ENCODE results near the gene HMCES.

The HMCES gene

GRCh38 chr3:129326138-129326537 lies 47.5 kb downstream of the HMCES start:
- no peaks in the 10 kb centered on the region for H3K36me3 ChIP-seq (ENCODE audit: insufficient read depth)
- H3K9ac ChIP-seq = no peak overlapping the region
- H3K4me2 ChIP-seq = no peak overlapping the region
- peaks cover 28% of the 10 kb centered on the region for H3K4me1 ChIP-seq (ENCODE audit: low read depth, poor library complexity, severe bottlenecking)
- TF ChIP-seq CTCF (conservative IDR thresholded peaks at IDR 0.05; ENCODE audit: low read depth, low read length) = no peak
- H3K79me2 ChIP-seq (ENCODE audit: insufficient read depth, low read depth) = no peaks in the 10 kb centered on the region
- H2AFZ ChIP-seq (ENCODE audit: low read depth) = no peak overlapping the region
- H3K27ac ChIP-seq = no peak overlapping the region
- H3K27me3 ChIP-seq (ENCODE audit: insufficient read depth, low read depth) = no peaks in the 10 kb centered on the region
- no peak overlapping the region for H3K4me3 ChIP-seq (IDR thresholded peaks at IDR 0.05; ENCODE audit: insufficient read depth, low read depth, low read length)
- H4K20me1 ChIP-seq (ENCODE audit: insufficient read depth) = no peaks in the 10 kb centered on the region

GRCh38 chr3:129326595-129326994 lies 47.9 kb downstream of the HMCES start:
- Histone ChIP-seq H3K27me3 (ENCODE audit: insufficient read depth, low read depth) (no peaks in the 10 kb centered on the region), H2AFZ (ENCODE audit: low read depth) (no peak overlapping the region), H3K79me2 (ENCODE audit: insufficient read depth, low read depth) (no peaks in the 10 kb centered on the region), H3K9ac (no peak overlapping the region), H3K27ac (no peak overlapping the region), H3K36me3 (ENCODE audit: insufficient read depth) (no peaks in the 10 kb centered on the region), H4K20me1 (ENCODE audit: insufficient read depth) (no peaks in the 10 kb centered on the region), H3K4me2 (no peak overlapping the region), H3K4me1 (ENCODE audit: low read depth, poor library complexity, severe bottlenecking) (peaks cover 28% of the 10 kb centered on the region), H3K4me3 (IDR thresholded peaks at IDR 0.05; ENCODE audit: insufficient read depth, low read depth, low read length) (no peak overlapping the region)
- no peak for TF ChIP-seq CTCF (conservative IDR thresholded peaks at IDR 0.05; ENCODE audit: low read depth, low read length)

- Histone ChIP-seq H3K27me3 (ENCODE audit: insufficient read depth, low read depth) (no peaks in the 10 kb centered on the region), H4K20me1 (ENCODE audit: insufficient read depth) (no peaks in the 10 kb centered on the region), H3K27ac (no peak overlapping the region), H3K4me3 (IDR thresholded peaks at IDR 0.05; ENCODE audit: insufficient read depth, low read depth, low read length) (no peak overlapping the region), H3K36me3 (ENCODE audit: insufficient read depth) (no peaks in the 10 kb centered on the region), H3K4me1 (ENCODE audit: low read depth, poor library complexity, severe bottlenecking) (peaks cover 28% of the 10 kb centered on the region), H3K79me2 (ENCODE audit: insufficient read depth, low read depth) (no peaks in the 10 kb centered on the region), H3K9ac (no peak overlapping the region), H3K4me2 (no peak overlapping the region), H2AFZ (ENCODE audit: low read depth) (no peak overlapping the region)
- no peak for TF ChIP-seq CTCF (conservative IDR thresholded peaks at IDR 0.05; ENCODE audit: low read depth, low read length)
These were observed 48.8 kb downstream of the HMCES start for GRCh38 chr3:129327510-129327909.

- H3K4me3 ChIP-seq (IDR thresholded peaks at IDR 0.05; ENCODE audit: insufficient read depth, low read depth, low read length) = no peak overlapping the region
These were observed 51.2 kb downstream of the HMCES start for GRCh38 chr3:129329858-129330257.

More at GRCh38 chr3:129329858-129330257, 51.2 kb downstream of the HMCES start:
- Histone ChIP-seq H3K9ac (no peak overlapping the region), H3K36me3 (ENCODE audit: insufficient read depth) (no peaks in the 10 kb centered on the region), H3K27me3 (ENCODE audit: insufficient read depth, low read depth) (no peaks in the 10 kb centered on the region), H3K4me1 (ENCODE audit: low read depth, poor library complexity, severe bottlenecking) (peaks cover 15% of the 10 kb centered on the region), H3K27ac (no peak overlapping the region), H3K79me2 (ENCODE audit: insufficient read depth, low read depth) (no peaks in the 10 kb centered on the region), H2AFZ (ENCODE audit: low read depth) (no peak overlapping the region), H4K20me1 (ENCODE audit: insufficient read depth) (no peaks in the 10 kb centered on the region), H3K4me2 (no peak overlapping the region)
- no peak for TF ChIP-seq CTCF (conservative IDR thresholded peaks at IDR 0.05; ENCODE audit: low read depth, low read length)
